SK-N-SH (cell line): ENCODE measurements around the gene AGBL1. TPM values are rescaled to one million over a fixed set of nuclear protein-coding genes. Genes with fewer than 3 reads are reported as not detected.

Source experiments
- CTCF ChIA-PET: fragments of 300-600, 350-600 bp; formaldehyde crosslinking; extraction: SDS; loops from one replicate; lab custom pipeline; 2021; lab: Yijun Ruan, JAX
- POLR2A ChIA-PET: fragments of 350-600 bp; sonication (Branson Sonifier 250); formaldehyde crosslinking; extraction: SDS; loops from one replicate; lab custom pipeline; 2020; ENCODE audit warnings: antibody characterized with exemption, inconsistent platforms; lab: Yijun Ruan, JAX
- DNase-seq: peaks from one replicate; pipeline ENCODE4 v3.0.0; 2012
- H2AFZ ChIP-seq: fragments of 200-600 bp; sonication (generic); 2 replicates; pipeline ENCODE4 v1.8.1; 2016; ENCODE audit warnings: antibody characterized with exemption, mild to moderate bottlenecking, low read depth
- H3F3A ChIP-seq: fragments of 200-600 bp; sonication (generic); replicated peaks from 2 replicates; pipeline ENCODE3; 2016; ENCODE audit warnings: antibody characterized with exemption, mild to moderate bottlenecking; ENCODE audit not compliant: insufficient read depth
- H3K27ac ChIP-seq, 2 experiments: fragments of 200-500 bp in 1 of 2; fragments of 200-600 bp in 1 of 2; sonication (Bioruptor generic) in 1 of 2; sonication (generic), shearing (Covaris generic) in 1 of 2; 2 replicates each; pipeline versions ENCODE4 v1.5.1 to v1.6.1; 2014 to 2016; ENCODE audit warnings: low read depth in 2 of 2, inconsistent platforms in 1 of 2, low read length in 1 of 2, mild to moderate bottlenecking in 1 of 2, mixed read lengths in 1 of 2
- H3K27me3 ChIP-seq: fragments of 200-600 bp; sonication (generic), shearing (Covaris generic); 2 replicates; pipeline ENCODE4 v1.6.1; 2016; ENCODE audit warnings: mixed run types; ENCODE audit not compliant: insufficient read depth
- H3K36me3 ChIP-seq, 2 experiments: fragments of 200-500 bp in 1 of 2; fragments of 200-600 bp in 1 of 2; sonication (Bioruptor generic) in 1 of 2; sonication (generic) in 1 of 2; replicated peaks in 1 of 2; 2 replicates each; pipeline versions ENCODE3 to v1.5.1; 2014 to 2016; ENCODE audit warnings: low read length in 1 of 2, mild to moderate bottlenecking in 1 of 2; ENCODE audit not compliant: insufficient read depth in 2 of 2, control insufficient read depth in 1 of 2
- H3K4me1 ChIP-seq, 2 experiments: fragments of 200-500 bp in 1 of 2; fragments of 200-600 bp in 1 of 2; sonication (Bioruptor generic) in 1 of 2; sonication (generic), shearing (Covaris generic) in 1 of 2; 2 replicates each; pipeline versions ENCODE4 v1.5.1 to v1.6.1; 2014 to 2016; ENCODE audit warnings: low read depth in 1 of 2, low read length in 1 of 2, mixed run types in 1 of 2; ENCODE audit not compliant: insufficient read depth in 2 of 2, control insufficient read depth in 1 of 2
- H3K4me2 ChIP-seq: fragments of 200-600 bp; sonication (generic), shearing (Covaris generic); 2 replicates; pipeline ENCODE4 v1.6.1; 2017; ENCODE audit warnings: mixed run types
- H3K4me3 ChIP-seq, 2 experiments: fragments of 200-500 bp in 1 of 2; fragments of 200-600 bp in 1 of 2; sonication (Bioruptor generic) in 1 of 2; sonication (generic), shearing (Covaris generic) in 1 of 2; 2 replicates each; pipeline versions ENCODE4 v1.5.1 to v1.8.1; 2014 to 2016; ENCODE audit warnings: low read depth in 2 of 2, inconsistent platforms in 1 of 2, low read length in 1 of 2, mild to moderate bottlenecking in 1 of 2, mixed read lengths in 1 of 2, moderate library complexity in 1 of 2
- H3K79me2 ChIP-seq: fragments of 200-600 bp; sonication (generic); 2 replicates; pipeline ENCODE4 v1.8.1; 2017; ENCODE audit warnings: mild to moderate bottlenecking; ENCODE audit not compliant: insufficient read depth
- H3K9ac ChIP-seq: fragments of 200-600 bp; sonication (generic); 2 replicates; pipeline ENCODE4 v1.6.1; 2017; ENCODE audit warnings: mixed run types
- H3K9me2 ChIP-seq: fragments of 200-600 bp; sonication (generic); 2 replicates; pipeline ENCODE4 v1.6.1; 2017; ENCODE audit warnings: mixed run types
- H3K9me3 ChIP-seq: fragments of 200-600 bp; sonication (generic); 2 replicates; pipeline ENCODE4 v1.6.1; 2017; ENCODE audit warnings: mixed run types, mild to moderate bottlenecking, moderate library complexity
- H4K20me1 ChIP-seq: fragments of 200-600 bp; sonication (generic); 2 replicates; pipeline ENCODE4 v1.6.1; 2017; ENCODE audit warnings: mild to moderate bottlenecking, mixed run types; ENCODE audit not compliant: insufficient read depth
- CHD2 ChIP-seq: fragments of 150-350 bp; IDR thresholded peaks from 2 replicates; pipeline ENCODE4 v1.6.1; 2018; ENCODE audit warnings: low read length; ENCODE audit not compliant: partially characterized antibody
- ELF1 ChIP-seq: IDR thresholded peaks from 2 replicates; pipeline ENCODE4 v1.4.0; 2012
- EP300 ChIP-seq, 2 experiments: IDR thresholded peaks; 2 replicates each; pipeline versions ENCODE4 v1.4.0 to v1.6.1; 2012; ENCODE audit warnings: borderline replicate concordance in 1 of 2, low read depth in 1 of 2, low read length in 1 of 2
- FOSL2 ChIP-seq: IDR thresholded peaks from 2 replicates; pipeline ENCODE4 v1.4.0; 2012; ENCODE audit warnings: low read depth, mild to moderate bottlenecking, moderate library complexity, borderline replicate concordance
- FOXJ3 ChIP-seq: sonication (generic); formaldehyde crosslinking; IDR thresholded peaks from 2 replicates; pipeline ENCODE4 v1.5.1; 2020; ENCODE audit warnings: mild to moderate bottlenecking, missing genetic modification reagents
- FOXM1 ChIP-seq: IDR thresholded peaks from 2 replicates; pipeline ENCODE4 v1.4.0; 2012; ENCODE audit warnings: low read depth, mild to moderate bottlenecking
- JUND ChIP-seq: IDR thresholded peaks from 2 replicates; pipeline ENCODE4 v1.4.0; 2012
- MEF2A ChIP-seq: IDR thresholded peaks from 2 replicates; pipeline ENCODE4 v1.4.0; 2012; ENCODE audit warnings: low read depth, borderline replicate concordance
- NRF1 ChIP-seq: IDR thresholded peaks from 2 replicates; pipeline ENCODE4 v1.6.1; 2012; ENCODE audit warnings: low read depth, mild to moderate bottlenecking, low read length
- RCOR1 ChIP-seq: fragments of 150-350 bp; IDR thresholded peaks from 2 replicates; pipeline ENCODE4 v1.6.1; 2017; ENCODE audit warnings: antibody characterized with exemption, low read length
- RFX5 ChIP-seq: IDR thresholded peaks from 2 replicates; pipeline ENCODE4 v1.6.1; 2012; ENCODE audit warnings: mild to moderate bottlenecking, improper control_type of control experiment, low read length
- RXRA ChIP-seq: IDR thresholded peaks from 2 replicates; pipeline ENCODE4 v1.4.0; 2012; ENCODE audit warnings: low read depth, mild to moderate bottlenecking, borderline replicate concordance
- SIN3A ChIP-seq: IDR thresholded peaks from 2 replicates; pipeline ENCODE4 v1.6.1; 2012; ENCODE audit warnings: low read depth, mild to moderate bottlenecking, low read length, moderate library complexity, borderline replicate concordance
- SMC3 ChIP-seq: IDR thresholded peaks from 2 replicates; pipeline ENCODE4 v1.6.1; 2012; ENCODE audit warnings: low read depth, low read length, improper control_type of control experiment
- TAF1 ChIP-seq: IDR thresholded peaks from 2 replicates; pipeline ENCODE4 v1.6.1; 2012; ENCODE audit warnings: low read depth, mild to moderate bottlenecking, low read length, moderate library complexity, borderline replicate concordance
- TEAD4 ChIP-seq: IDR thresholded peaks from 2 replicates; pipeline ENCODE4 v1.4.0; 2012; ENCODE audit warnings: mild to moderate bottlenecking, borderline replicate concordance; ENCODE audit not compliant: insufficient read depth
- WGBS: methylation state at CpG from one replicate; pipeline ENCODE4 v1.1.6; 2017; ENCODE audit warnings: low lambda C conversion rate; 5-methylcytosine and 5-hydroxymethylcytosine counted together
- polyA plus RNA-seq, 3 experiments: library from polyadenylated mRNA; depleted of rRNA; stranded (reverse); fragments of >200 nt; gene quantifications; 2 replicates each; pipeline ENCODE4 v1.2.3, GENCODE V29; 2012
- TF ChIP-seq, protein P1 (sequence below): IDR thresholded peaks from 2 replicates; pipeline ENCODE4 v1.6.1; 2012; ENCODE audit warnings: mild to moderate bottlenecking, low read depth, low read length, moderate library complexity
- TF ChIP-seq, protein P2 (sequence below): IDR thresholded peaks from 2 replicates; pipeline ENCODE4 v1.4.0; 2012; ENCODE audit warnings: low read depth, borderline replicate concordance
- TF ChIP-seq, protein P3 (sequence below): IDR thresholded peaks from 2 replicates; pipeline ENCODE4; 2012

The AGBL1 gene
- polyA plus RNA-seq, 1 of the 3 experiments (the other 2 are of a cell fraction) = not detected

DNA sequence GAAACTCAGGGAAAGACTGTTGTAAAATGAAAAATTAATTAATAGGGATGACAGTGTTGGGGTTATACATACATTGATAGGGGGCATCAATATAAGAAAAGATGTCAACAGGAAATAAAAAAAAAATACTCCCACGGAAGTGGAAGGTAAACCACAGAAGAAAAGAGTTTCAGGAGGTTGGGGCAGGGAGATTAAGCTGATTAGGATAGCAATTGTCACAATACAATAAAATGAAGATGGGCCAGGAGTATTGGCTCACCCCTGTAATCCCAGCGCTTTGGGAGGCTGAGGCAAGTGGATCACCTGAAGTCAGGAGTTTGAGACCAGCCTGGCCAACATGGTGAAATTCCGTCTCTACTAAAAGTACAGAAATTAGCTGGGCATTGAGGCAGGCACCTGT, 536.1 kb downstream of the AGBL1 start:
- H3K4me3 ChIP-seq = no peak overlapping the region
- H3K27me3 ChIP-seq = no peaks in the 10 kb centered on the region
- H3K79me2 ChIP-seq = no peaks in the 10 kb centered on the region
- ChIA-PET CTCF (no interaction called here), POLR2A (no interaction called here)
- H3K4me1 ChIP-seq = no peaks in the 10 kb centered on the region
- H3F3A ChIP-seq = no peaks in the 10 kb centered on the region
- TF ChIP-seq ELF1 (no peak), NRF1 (no peak), TEAD4 (no peak), FOXM1 (no peak), MEF2A (no peak), SIN3A (no peak), FOSL2 (no peak), FOXJ3 (CRISPR knock-in tag) (no peak), TAF1 (no peak), EP300 (IDR thresholded peaks at IDR 0.05; ENCODE audit: borderline replicate concordance in 1 of 2, low read depth in 1 of 2, low read length in 1 of 2) (no peak), JUND (no peak), RFX5 (no peak), CHD2 (no peak), SMC3 (no peak), RCOR1 (no peak), RXRA (no peak)
- TF ChIP-seq, protein P1, sequence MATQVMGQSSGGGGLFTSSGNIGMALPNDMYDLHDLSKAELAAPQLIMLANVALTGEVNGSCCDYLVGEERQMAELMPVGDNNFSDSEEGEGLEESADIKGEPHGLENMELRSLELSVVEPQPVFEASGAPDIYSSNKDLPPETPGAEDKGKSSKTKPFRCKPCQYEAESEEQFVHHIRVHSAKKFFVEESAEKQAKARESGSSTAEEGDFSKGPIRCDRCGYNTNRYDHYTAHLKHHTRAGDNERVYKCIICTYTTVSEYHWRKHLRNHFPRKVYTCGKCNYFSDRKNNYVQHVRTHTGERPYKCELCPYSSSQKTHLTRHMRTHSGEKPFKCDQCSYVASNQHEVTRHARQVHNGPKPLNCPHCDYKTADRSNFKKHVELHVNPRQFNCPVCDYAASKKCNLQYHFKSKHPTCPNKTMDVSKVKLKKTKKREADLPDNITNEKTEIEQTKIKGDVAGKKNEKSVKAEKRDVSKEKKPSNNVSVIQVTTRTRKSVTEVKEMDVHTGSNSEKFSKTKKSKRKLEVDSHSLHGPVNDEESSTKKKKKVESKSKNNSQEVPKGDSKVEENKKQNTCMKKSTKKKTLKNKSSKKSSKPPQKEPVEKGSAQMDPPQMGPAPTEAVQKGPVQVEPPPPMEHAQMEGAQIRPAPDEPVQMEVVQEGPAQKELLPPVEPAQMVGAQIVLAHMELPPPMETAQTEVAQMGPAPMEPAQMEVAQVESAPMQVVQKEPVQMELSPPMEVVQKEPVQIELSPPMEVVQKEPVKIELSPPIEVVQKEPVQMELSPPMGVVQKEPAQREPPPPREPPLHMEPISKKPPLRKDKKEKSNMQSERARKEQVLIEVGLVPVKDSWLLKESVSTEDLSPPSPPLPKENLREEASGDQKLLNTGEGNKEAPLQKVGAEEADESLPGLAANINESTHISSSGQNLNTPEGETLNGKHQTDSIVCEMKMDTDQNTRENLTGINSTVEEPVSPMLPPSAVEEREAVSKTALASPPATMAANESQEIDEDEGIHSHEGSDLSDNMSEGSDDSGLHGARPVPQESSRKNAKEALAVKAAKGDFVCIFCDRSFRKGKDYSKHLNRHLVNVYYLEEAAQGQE = no peak
- TF ChIP-seq, protein P2, sequence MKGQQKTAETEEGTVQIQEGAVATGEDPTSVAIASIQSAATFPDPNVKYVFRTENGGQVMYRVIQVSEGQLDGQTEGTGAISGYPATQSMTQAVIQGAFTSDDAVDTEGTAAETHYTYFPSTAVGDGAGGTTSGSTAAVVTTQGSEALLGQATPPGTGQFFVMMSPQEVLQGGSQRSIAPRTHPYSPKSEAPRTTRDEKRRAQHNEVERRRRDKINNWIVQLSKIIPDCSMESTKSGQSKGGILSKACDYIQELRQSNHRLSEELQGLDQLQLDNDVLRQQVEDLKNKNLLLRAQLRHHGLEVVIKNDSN = no peak
- TF ChIP-seq, protein P3, sequence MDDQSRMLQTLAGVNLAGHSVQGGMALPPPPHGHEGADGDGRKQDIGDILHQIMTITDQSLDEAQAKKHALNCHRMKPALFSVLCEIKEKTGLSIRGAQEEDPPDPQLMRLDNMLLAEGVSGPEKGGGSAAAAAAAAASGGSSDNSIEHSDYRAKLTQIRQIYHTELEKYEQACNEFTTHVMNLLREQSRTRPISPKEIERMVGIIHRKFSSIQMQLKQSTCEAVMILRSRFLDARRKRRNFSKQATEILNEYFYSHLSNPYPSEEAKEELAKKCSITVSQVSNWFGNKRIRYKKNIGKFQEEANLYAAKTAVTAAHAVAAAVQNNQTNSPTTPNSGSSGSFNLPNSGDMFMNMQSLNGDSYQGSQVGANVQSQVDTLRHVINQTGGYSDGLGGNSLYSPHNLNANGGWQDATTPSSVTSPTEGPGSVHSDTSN = no peak
- H3K36me3 ChIP-seq = no peaks in the 10 kb centered on the region
- H2AFZ ChIP-seq = no peak overlapping the region
- H3K4me2 ChIP-seq = no peak overlapping the region
- H3K27ac ChIP-seq = no peak overlapping the region
- no peaks in the 10 kb centered on the region for H4K20me1 ChIP-seq
- H3K9me3 ChIP-seq = no peaks in the 10 kb centered on the region
- WGBS = 64% methylated on average over 3 of the region's 3 CpGs
- no peak for DNase-seq
- H3K9ac ChIP-seq = no peak overlapping the region
- no peaks in the 10 kb centered on the region for H3K9me2 ChIP-seq
